NT2/D1 (cell line): ENCODE data around the gene MGST3.
"Not testable (repeated sequence)": the region's sequence is repeated elsewhere in the genome, so short reads cannot be mapped to it uniquely, and the experiment has no call there.

ENCODE experiments used
- DNase-seq: peaks from one replicate; pipeline ENCODE4 v3.0.0-alpha.2; 2011; ENCODE audit warnings: low read depth, low spot score
- H3K27me3 ChIP-seq: 2 replicates; pipeline ENCODE4 v1.6.0; 2011; ENCODE audit warnings: mild to moderate bottlenecking; ENCODE audit not compliant: insufficient read length, insufficient read depth
- H3K36me3 ChIP-seq: 2 replicates; pipeline ENCODE4 v1.6.1; 2011; ENCODE audit warnings: mild to moderate bottlenecking, low read length, mixed read lengths; ENCODE audit not compliant: insufficient read depth, insufficient read length
- H3K4me1 ChIP-seq: 2 replicates; pipeline ENCODE4 v1.5.1; 2011; ENCODE audit not compliant: insufficient read depth, insufficient read length
- H3K4me3 ChIP-seq: 2 replicates; pipeline ENCODE4 v1.5.1; 2011; ENCODE audit warnings: low read depth; ENCODE audit not compliant: insufficient read length
- H3K9ac ChIP-seq: 2 replicates; pipeline ENCODE4 v1.6.0; 2011; ENCODE audit warnings: low read depth; ENCODE audit not compliant: insufficient read length
- H3K9me3 ChIP-seq: 2 replicates; pipeline ENCODE4 v1.5.1; 2011; ENCODE audit warnings: mild to moderate bottlenecking, low read length; ENCODE audit not compliant: insufficient read depth
- SUZ12 ChIP-seq: IDR thresholded peaks from 2 replicates; pipeline ENCODE4 v1.6.1; 2011; ENCODE audit not compliant: insufficient read length, insufficient read depth; ENCODE audit errors: extremely low read depth
- YY1 ChIP-seq: IDR thresholded peaks from 2 replicates; pipeline ENCODE4 v1.6.1; 2011; ENCODE audit not compliant: insufficient read length, insufficient read depth
- ZNF274 ChIP-seq: IDR thresholded peaks from 2 replicates; pipeline ENCODE4 v1.6.1; 2011; ENCODE audit warnings: mild to moderate bottlenecking, low read depth, low read length

Gene MGST3

GRCh38 chr1:165597883-165598675, 33.0 kb upstream of the MGST3 start:
- no peaks in the 10 kb centered on the region for H3K9me3 ChIP-seq
- H3K4me1 ChIP-seq, result no peaks in the 10 kb centered on the region
- no peaks in the 10 kb centered on the region for H3K36me3 ChIP-seq
- peak overlapping the region; percentile 49 for H3K4me3 ChIP-seq
- DNase-seq, result peak; percentile 91
- TF ChIP-seq ZNF274 (no peak), YY1 (no peak), SUZ12 (no peak)
- peak overlapping the region; percentile 53 for H3K9ac ChIP-seq
- H3K27me3 ChIP-seq, result no peaks in the 10 kb centered on the region

GRCh38 chr1:165598676-165599059, 32.4 kb upstream of the MGST3 start:
- DNase-seq, result no peak
- no peaks in the 10 kb centered on the region for H3K9me3 ChIP-seq
- H3K36me3 ChIP-seq, result no peaks in the 10 kb centered on the region
- H3K9ac ChIP-seq, result peak overlapping the region; percentile 46
- peak overlapping the region; percentile 49 for H3K4me3 ChIP-seq
- no peaks in the 10 kb centered on the region for H3K4me1 ChIP-seq
- no peaks in the 10 kb centered on the region for H3K27me3 ChIP-seq
- no peak for TF ChIP-seq ZNF274
- no peak for TF ChIP-seq YY1
- TF ChIP-seq SUZ12, result no peak

- H3K9me3 ChIP-seq, result no peaks in the 10 kb centered on the region
- H3K4me1 ChIP-seq, result no peaks in the 10 kb centered on the region
- no peak overlapping the region for H3K9ac ChIP-seq
- H3K36me3 ChIP-seq, result no peaks in the 10 kb centered on the region
- TF ChIP-seq YY1 (no peak), SUZ12 (no peak), ZNF274 (no peak)
- H3K4me3 ChIP-seq, result no peak overlapping the region
- no peaks in the 10 kb centered on the region for H3K27me3 ChIP-seq
- DNase-seq, result no peak
Observed at GRCh38 chr1:165600793-165601192, 30.2 kb upstream of the MGST3 start.

GRCh38 chr1:165603810-165604209, 27.2 kb upstream of the MGST3 start:
- H3K4me3 ChIP-seq, result no peak overlapping the region
- no peak for DNase-seq
- no peaks in the 10 kb centered on the region for H3K27me3 ChIP-seq
- H3K9me3 ChIP-seq, result no peaks in the 10 kb centered on the region
- TF ChIP-seq ZNF274, result no peak
- no peaks in the 10 kb centered on the region for H3K4me1 ChIP-seq
- no peaks in the 10 kb centered on the region for H3K36me3 ChIP-seq
- no peak overlapping the region for H3K9ac ChIP-seq

- no peak for TF ChIP-seq SUZ12
- TF ChIP-seq YY1, result no peak
- no peak for TF ChIP-seq ZNF274
- H3K27me3 ChIP-seq, result no peaks in the 10 kb centered on the region
- no peaks in the 10 kb centered on the region for H3K36me3 ChIP-seq
- H3K4me1 ChIP-seq, result no peaks in the 10 kb centered on the region
- H3K9ac ChIP-seq, result no peak overlapping the region
- DNase-seq, result no peak
- H3K9me3 ChIP-seq, result no peaks in the 10 kb centered on the region
- no peak overlapping the region for H3K4me3 ChIP-seq
Observed at GRCh38 chr1:165605246-165605645, 25.8 kb upstream of the MGST3 start.

GRCh38 chr1:165606676-165607075, 24.4 kb upstream of the MGST3 start:
- not testable (repeated sequence) for H3K4me3 ChIP-seq, H3K27me3 ChIP-seq, DNase-seq, H3K4me1 ChIP-seq, H3K9ac ChIP-seq, H3K9me3 ChIP-seq, H3K36me3 ChIP-seq

- Histone ChIP-seq H3K9ac (no peak overlapping the region), H3K36me3 (no peaks in the 10 kb centered on the region), H3K4me1 (no peaks in the 10 kb centered on the region), H3K9me3 (no peaks in the 10 kb centered on the region; the same call in 1 of the 2 replicates), H3K4me3 (no peak overlapping the region), H3K27me3 (no peaks in the 10 kb centered on the region)
- TF ChIP-seq ZNF274, result no peak
- no peak for TF ChIP-seq SUZ12
- no peak for DNase-seq
Observed at GRCh38 chr1:165610866-165611265, 20.2 kb upstream of the MGST3 start.
